ENCODE measurements around the gene IGSF5. TPM values are rescaled to one million over a fixed set of nuclear protein-coding genes. Genes with fewer than 3 reads are reported as not detected.

The IGSF5 gene
- total RNA-seq, 1 donor from 2014 or later, result not detected

GRCh38 chr21:39804240-39804639 is 59.3 kb downstream of the IGSF5 start:
- TF ChIP-seq CTCF (IDR thresholded peaks at IDR 0.05), result no peak
- Histone ChIP-seq H3K9me3 (no peaks in the 10 kb centered on the region), H3K4me3 (no peak overlapping the region), H3K36me3 (no peaks in the 10 kb centered on the region), H3K27me3 (no peaks in the 10 kb centered on the region), H3K27ac (no peak overlapping the region), H3K4me1 (no peaks in the 10 kb centered on the region)
- no peak for DNase-seq
- no peak for ATAC-seq
- intact Hi-C loops (cut with DNase I), result no loop called here

- ATAC-seq (peak; percentile 21), DNase-seq (no peak)
- H3K36me3 ChIP-seq, result no peaks in the 10 kb centered on the region
- no peaks in the 10 kb centered on the region for H3K9me3 ChIP-seq
- no peak for TF ChIP-seq CTCF (IDR thresholded peaks at IDR 0.05)
- H3K27me3 ChIP-seq, result no peaks in the 10 kb centered on the region
- no peaks in the 10 kb centered on the region for H3K4me1 ChIP-seq
- no peak overlapping the region for H3K27ac ChIP-seq
- intact Hi-C loops (cut with DNase I), result no loop called here
- no peak overlapping the region for H3K4me3 ChIP-seq
Observed at GRCh38 chr21:39805983-39806382, 61.0 kb downstream of the IGSF5 start.

GRCh38 chr21:39807738-39808137 is 62.8 kb downstream of the IGSF5 start:
- no peak for TF ChIP-seq CTCF (IDR thresholded peaks at IDR 0.05)
- ATAC-seq, result no peak
- H3K27ac ChIP-seq, result no peak overlapping the region
- H3K9me3 ChIP-seq, result no peaks in the 10 kb centered on the region
- H3K36me3 ChIP-seq, result no peaks in the 10 kb centered on the region
- H3K4me1 ChIP-seq, result no peaks in the 10 kb centered on the region
- intact Hi-C loops (cut with DNase I), result no loop called here
- no peak for DNase-seq
- no peak overlapping the region for H3K4me3 ChIP-seq
- peaks cover 9% of the 10 kb centered on the region for H3K27me3 ChIP-seq

- DNase-seq (no peak), ATAC-seq (no peak)
- Histone ChIP-seq H3K27me3 (peaks cover 12% of the 10 kb centered on the region), H3K9me3 (no peaks in the 10 kb centered on the region), H3K4me3 (no peak overlapping the region), H3K27ac (no peak overlapping the region), H3K36me3 (no peaks in the 10 kb centered on the region), H3K4me1 (no peaks in the 10 kb centered on the region)
- intact Hi-C loops (cut with DNase I), result no loop called here
- no peak for TF ChIP-seq CTCF (IDR thresholded peaks at IDR 0.05)
Observed at GRCh38 chr21:39809936-39810335, 65.0 kb downstream of the IGSF5 start.

- ATAC-seq, result no peak
Observed at GRCh38 chr21:39812983-39813382, 68.0 kb downstream of the IGSF5 start.

More at GRCh38 chr21:39812983-39813382, 68.0 kb downstream of the IGSF5 start:
- Histone ChIP-seq H3K27me3 (peaks cover 12% of the 10 kb centered on the region), H3K4me1 (no peaks in the 10 kb centered on the region), H3K36me3 (no peaks in the 10 kb centered on the region), H3K27ac (no peak overlapping the region), H3K9me3 (no peaks in the 10 kb centered on the region), H3K4me3 (no peak overlapping the region)
- intact Hi-C loops (cut with DNase I), result no loop called here
- no peak for TF ChIP-seq CTCF (IDR thresholded peaks at IDR 0.05)
- DNase-seq, result no peak
